HUES48 (cell line): ENCODE data around the gene CDK2AP2.

ENCODE experiments used
- H3K27ac ChIP-seq: one replicate; pipeline ENCODE4 v1.7.0; 2013; ENCODE audit warnings: low read depth, low read length, inconsistent platforms
- H3K27me3 ChIP-seq: 2 replicates; pipeline ENCODE4 v1.6.1; 2013; ENCODE audit warnings: mild to moderate bottlenecking, low read length; ENCODE audit not compliant: control insufficient read depth, insufficient read depth
- H3K36me3 ChIP-seq: 2 replicates; pipeline ENCODE4 v1.6.1; 2013; ENCODE audit warnings: low read length; ENCODE audit not compliant: control insufficient read depth, insufficient read depth
- H3K4me1 ChIP-seq: 2 replicates; pipeline ENCODE4 v1.6.1; 2013; ENCODE audit warnings: mild to moderate bottlenecking, low read length; ENCODE audit not compliant: control insufficient read depth, insufficient read depth
- H3K4me3 ChIP-seq: 2 replicates; pipeline ENCODE4 v1.5.1; 2013; ENCODE audit warnings: mild to moderate bottlenecking, low read depth, low read length
- H3K9ac ChIP-seq: 2 replicates; pipeline ENCODE4 v1.6.1; 2013; ENCODE audit warnings: mild to moderate bottlenecking, low read depth, low read length, moderate library complexity
- H3K9me3 ChIP-seq: 2 replicates; pipeline ENCODE4 v1.6.1; 2013; ENCODE audit warnings: low read length; ENCODE audit not compliant: control insufficient read depth, insufficient read depth

The CDK2AP2 gene

GRCh38 chr11:67541198-67541597, 33.2 kb upstream of the CDK2AP2 start:
- no peaks in the 10 kb centered on the region for H3K36me3 ChIP-seq
- no peaks in the 10 kb centered on the region for H3K9me3 ChIP-seq
- no peak overlapping the region for H3K9ac ChIP-seq
- no peak overlapping the region for H3K27ac ChIP-seq
- no peak overlapping the region for H3K4me3 ChIP-seq
- H3K4me1 ChIP-seq = no peaks in the 10 kb centered on the region
- no peaks in the 10 kb centered on the region for H3K27me3 ChIP-seq

- no peaks in the 10 kb centered on the region for H3K4me1 ChIP-seq
- peaks cover 4% of the 10 kb centered on the region for H3K9me3 ChIP-seq
- no peak overlapping the region for H3K9ac ChIP-seq
- no peak overlapping the region for H3K27ac ChIP-seq
- H3K36me3 ChIP-seq = no peaks in the 10 kb centered on the region
- no peak overlapping the region for H3K4me3 ChIP-seq
- no peaks in the 10 kb centered on the region for H3K27me3 ChIP-seq
These were observed 31.6 kb upstream of the CDK2AP2 start for GRCh38 chr11:67539550-67539949.

GRCh38 chr11:67538823-67539505, 31.0 kb upstream of the CDK2AP2 start:
- H3K4me1 ChIP-seq = no peaks in the 10 kb centered on the region
- no peaks in the 10 kb centered on the region for H3K27me3 ChIP-seq
- H3K36me3 ChIP-seq = no peaks in the 10 kb centered on the region
- H3K27ac ChIP-seq = no peak overlapping the region
- no peak overlapping the region for H3K9ac ChIP-seq
- no peak overlapping the region for H3K4me3 ChIP-seq
- H3K9me3 ChIP-seq = peaks cover 8% of the 10 kb centered on the region

GRCh38 chr11:67538306-67538705, 30.3 kb upstream of the CDK2AP2 start:
- Histone ChIP-seq H3K36me3 (no peaks in the 10 kb centered on the region), H3K4me1 (no peaks in the 10 kb centered on the region), H3K4me3 (no peak overlapping the region), H3K9me3 (peaks cover 14% of the 10 kb centered on the region), H3K27ac (no peak overlapping the region), H3K27me3 (no peaks in the 10 kb centered on the region), H3K9ac (no peak overlapping the region)

- no peak overlapping the region for H3K9ac ChIP-seq
- no peaks in the 10 kb centered on the region for H3K4me1 ChIP-seq
- H3K4me3 ChIP-seq = no peak overlapping the region
- H3K36me3 ChIP-seq = no peaks in the 10 kb centered on the region
- H3K9me3 ChIP-seq = peaks cover 17% of the 10 kb centered on the region
- H3K27ac ChIP-seq = no peak overlapping the region
- no peaks in the 10 kb centered on the region for H3K27me3 ChIP-seq
These were observed 27.6 kb upstream of the CDK2AP2 start for GRCh38 chr11:67535561-67535960.

- H3K4me3 ChIP-seq = no peak overlapping the region
- H3K9ac ChIP-seq = no peak overlapping the region
- no peaks in the 10 kb centered on the region for H3K36me3 ChIP-seq
- H3K27me3 ChIP-seq = no peaks in the 10 kb centered on the region
- no peak overlapping the region for H3K27ac ChIP-seq
- H3K4me1 ChIP-seq = no peaks in the 10 kb centered on the region
- peaks cover 17% of the 10 kb centered on the region for H3K9me3 ChIP-seq
These were observed 26.2 kb upstream of the CDK2AP2 start for GRCh38 chr11:67534070-67534679.

- H3K36me3 ChIP-seq = no peaks in the 10 kb centered on the region
- no peak overlapping the region for H3K27ac ChIP-seq
- no peak overlapping the region for H3K4me3 ChIP-seq
- no peaks in the 10 kb centered on the region for H3K4me1 ChIP-seq
- no peak overlapping the region for H3K9ac ChIP-seq
- no peaks in the 10 kb centered on the region for H3K27me3 ChIP-seq
- H3K9me3 ChIP-seq = peaks cover 17% of the 10 kb centered on the region
These were observed 24.9 kb upstream of the CDK2AP2 start for GRCh38 chr11:67532889-67533288.

GRCh38 chr11:67530282-67530592, 22.3 kb upstream of the CDK2AP2 start:
- no peak overlapping the region for H3K4me3 ChIP-seq
- H3K4me1 ChIP-seq = no peaks in the 10 kb centered on the region
- no peaks in the 10 kb centered on the region for H3K27me3 ChIP-seq
- H3K36me3 ChIP-seq = no peaks in the 10 kb centered on the region
- H3K27ac ChIP-seq = no peak overlapping the region
- no peak overlapping the region for H3K9ac ChIP-seq
- peaks cover 17% of the 10 kb centered on the region for H3K9me3 ChIP-seq

- Histone ChIP-seq H3K4me1 (no peaks in the 10 kb centered on the region), H3K9ac (no peak overlapping the region), H3K27ac (no peak overlapping the region), H3K9me3 (peaks cover 3% of the 10 kb centered on the region; the same call in 1 of the 2 replicates), H3K4me3 (no peak overlapping the region), H3K27me3 (no peaks in the 10 kb centered on the region), H3K36me3 (no peaks in the 10 kb centered on the region)
These were observed 20.4 kb upstream of the CDK2AP2 start for GRCh38 chr11:67528376-67528775.

GRCh38 chr11:67525275-67525976, 17.5 kb upstream of the CDK2AP2 start:
- H3K4me3 ChIP-seq = no peak overlapping the region
- no peaks in the 10 kb centered on the region for H3K4me1 ChIP-seq
- H3K27me3 ChIP-seq = no peaks in the 10 kb centered on the region
- H3K9ac ChIP-seq = no peak overlapping the region
- H3K9me3 ChIP-seq = no peaks in the 10 kb centered on the region
- H3K27ac ChIP-seq = no peak overlapping the region
- no peaks in the 10 kb centered on the region for H3K36me3 ChIP-seq

- no peaks in the 10 kb centered on the region for H3K27me3 ChIP-seq
- no peak overlapping the region for H3K4me3 ChIP-seq
- no peak overlapping the region for H3K27ac ChIP-seq
- no peaks in the 10 kb centered on the region for H3K36me3 ChIP-seq
- H3K9ac ChIP-seq = no peak overlapping the region
- H3K9me3 ChIP-seq = no peaks in the 10 kb centered on the region
- no peaks in the 10 kb centered on the region for H3K4me1 ChIP-seq
These were observed 16.5 kb upstream of the CDK2AP2 start for GRCh38 chr11:67524480-67524808.
